Measurements from ENCODE around the gene VWA3A. TPM values are rescaled to one million over a fixed set of nuclear protein-coding genes. Genes with fewer than 3 reads are reported as not detected.

Gene VWA3A
- total RNA-seq, 6 experiments from 2014 or later = 0.15 TPM; not detected in 5

DNA sequence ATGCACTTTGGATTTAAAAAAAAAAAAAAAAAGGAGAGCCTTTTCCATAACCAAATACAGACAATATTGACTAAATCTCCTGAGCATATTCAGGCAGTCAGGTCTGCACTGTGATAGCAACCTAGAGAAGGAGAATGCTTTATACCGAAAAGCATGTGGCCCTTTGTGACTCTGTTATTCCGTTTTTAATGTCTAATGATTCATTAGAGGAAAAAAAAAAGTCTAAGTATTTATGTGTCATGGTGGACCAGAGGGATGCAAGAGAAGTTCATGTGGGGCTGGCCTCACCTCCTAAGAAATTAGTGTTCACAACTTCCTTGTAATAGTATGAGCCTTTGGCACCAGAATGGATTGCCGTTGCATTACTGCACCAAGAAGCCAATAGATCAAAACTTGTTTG is 11.3 kb upstream of the VWA3A start:
- no peak for DNase-seq
- H3K9me3 ChIP-seq = no peaks in the 10 kb centered on the region
- H3K4me1 ChIP-seq = no peaks in the 10 kb centered on the region
- H3K27me3 ChIP-seq = no peaks in the 10 kb centered on the region
- H3K27ac ChIP-seq = no peak overlapping the region
- ATAC-seq = no peak
- 91% methylated on average over 3 of the region's 3 CpGs for WGBS (ENCODE audit: insufficient coverage, low coverage, low lambda C conversion rate, missing lambda C conversion rate)
- peaks cover 0 to 2% (median 0%) of the 10 kb centered on the region in 4 donors for H3K36me3 ChIP-seq
- intact Hi-C loops (cut with DNase I) = no loop called here
- TF ChIP-seq, protein P1, sequence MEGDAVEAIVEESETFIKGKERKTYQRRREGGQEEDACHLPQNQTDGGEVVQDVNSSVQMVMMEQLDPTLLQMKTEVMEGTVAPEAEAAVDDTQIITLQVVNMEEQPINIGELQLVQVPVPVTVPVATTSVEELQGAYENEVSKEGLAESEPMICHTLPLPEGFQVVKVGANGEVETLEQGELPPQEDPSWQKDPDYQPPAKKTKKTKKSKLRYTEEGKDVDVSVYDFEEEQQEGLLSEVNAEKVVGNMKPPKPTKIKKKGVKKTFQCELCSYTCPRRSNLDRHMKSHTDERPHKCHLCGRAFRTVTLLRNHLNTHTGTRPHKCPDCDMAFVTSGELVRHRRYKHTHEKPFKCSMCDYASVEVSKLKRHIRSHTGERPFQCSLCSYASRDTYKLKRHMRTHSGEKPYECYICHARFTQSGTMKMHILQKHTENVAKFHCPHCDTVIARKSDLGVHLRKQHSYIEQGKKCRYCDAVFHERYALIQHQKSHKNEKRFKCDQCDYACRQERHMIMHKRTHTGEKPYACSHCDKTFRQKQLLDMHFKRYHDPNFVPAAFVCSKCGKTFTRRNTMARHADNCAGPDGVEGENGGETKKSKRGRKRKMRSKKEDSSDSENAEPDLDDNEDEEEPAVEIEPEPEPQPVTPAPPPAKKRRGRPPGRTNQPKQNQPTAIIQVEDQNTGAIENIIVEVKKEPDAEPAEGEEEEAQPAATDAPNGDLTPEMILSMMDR (IDR thresholded peaks at IDR 0.05) = no peak
- TF ChIP-seq POLR2A (IDR thresholded peaks at IDR 0.05) = no peak
- H3K4me3 ChIP-seq = no peak overlapping the region

GRCh38 chr16:22086440-22086839 is 5.9 kb upstream of the VWA3A start:
- Histone ChIP-seq H3K27ac (no peak overlapping the region), H3K36me3 (no peaks in the 10 kb centered on the region), H3K9me3 (no peaks in the 10 kb centered on the region), H3K4me1 (no peaks in the 10 kb centered on the region), H3K4me3 (no peak overlapping the region), H3K27me3 (no peaks in the 10 kb centered on the region)
- ATAC-seq (no peak), DNase-seq (no peak)
- no peak for TF ChIP-seq POLR2A (IDR thresholded peaks at IDR 0.05)
- TF ChIP-seq, protein P1 (IDR thresholded peaks at IDR 0.05) = no peak
- 90% methylated on average over 1 of the region's 1 CpG for WGBS (ENCODE audit: insufficient coverage, low coverage, low lambda C conversion rate, missing lambda C conversion rate)
- intact Hi-C loops (cut with DNase I) = no loop called here

- H3K9me3 ChIP-seq = no peaks in the 10 kb centered on the region
- WGBS (ENCODE audit: insufficient coverage, low coverage, low lambda C conversion rate, missing lambda C conversion rate) = 89% methylated on average over 1 of the region's 1 CpG
- no peak for TF ChIP-seq POLR2A (IDR thresholded peaks at IDR 0.05)
- TF ChIP-seq, protein P1 (IDR thresholded peaks at IDR 0.05) = no peak
- no peaks in the 10 kb centered on the region for H3K4me1 ChIP-seq
- intact Hi-C loops (cut with DNase I) = no loop called here
- ATAC-seq (no peak), DNase-seq (no peak)
- H3K27me3 ChIP-seq = no peaks in the 10 kb centered on the region
- no peaks in the 10 kb centered on the region for H3K36me3 ChIP-seq
- no peak overlapping the region for H3K4me3 ChIP-seq
- no peak overlapping the region for H3K27ac ChIP-seq
These were observed 3.7 kb upstream of the VWA3A start for GRCh38 chr16:22088642-22089041.

DNA sequence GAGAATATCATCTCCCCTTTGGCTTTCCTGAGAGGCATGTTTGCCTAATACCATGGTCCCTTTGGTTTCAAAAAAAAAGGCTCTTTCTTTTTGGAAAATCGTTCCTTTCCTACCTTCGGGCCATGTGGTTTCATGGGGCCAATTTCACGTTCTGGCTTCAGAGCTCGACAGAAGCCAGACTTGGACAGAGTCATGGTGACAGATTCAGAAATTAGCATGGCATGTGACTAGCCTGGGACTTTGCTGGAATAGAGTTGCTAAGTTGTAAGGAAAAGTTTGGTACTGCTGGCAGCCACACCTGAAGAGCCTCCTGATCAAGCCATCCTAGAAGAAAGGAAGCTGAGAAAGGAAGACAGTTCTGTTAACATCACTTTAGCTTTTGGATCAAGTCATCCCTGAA is 2.4 kb upstream of the VWA3A start:
- no peaks in the 10 kb centered on the region for H3K9me3 ChIP-seq
- intact Hi-C loops (cut with DNase I) = no loop called here
- H3K4me1 ChIP-seq = no peaks in the 10 kb centered on the region
- DNase-seq = no peak
- no peak overlapping the region for H3K27ac ChIP-seq
- H3K4me3 ChIP-seq = no peak overlapping the region
- WGBS (ENCODE audit: insufficient coverage, low coverage, low lambda C conversion rate, missing lambda C conversion rate) = 91% methylated on average over 4 of the region's 4 CpGs
- H3K36me3 ChIP-seq = no peaks in the 10 kb centered on the region
- ATAC-seq = no peak
- no peaks in the 10 kb centered on the region for H3K27me3 ChIP-seq
- TF ChIP-seq, protein P1 (IDR thresholded peaks at IDR 0.05) = no peak
- no peak for TF ChIP-seq POLR2A (IDR thresholded peaks at IDR 0.05)

DNA sequence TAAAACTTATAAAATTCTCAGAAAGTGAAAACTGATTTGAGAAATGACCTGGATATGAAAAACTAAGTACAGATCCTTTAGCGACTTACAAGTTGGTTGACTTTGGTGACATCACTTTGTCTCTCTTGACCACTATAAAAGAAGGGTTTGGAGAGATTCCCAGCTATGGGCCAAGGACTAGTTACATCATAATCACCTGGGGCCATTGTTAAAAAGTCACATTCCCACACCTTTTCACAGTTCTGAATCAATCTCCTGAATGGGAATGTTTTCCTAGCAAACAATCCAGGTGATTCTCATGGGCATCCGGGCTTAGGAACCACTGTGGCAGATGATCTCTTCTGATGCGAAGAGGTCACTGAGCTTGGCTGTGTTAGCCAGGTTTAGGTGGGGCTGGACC is 620 bp upstream of the VWA3A start:
- Histone ChIP-seq H3K27ac (no peak overlapping the region), H3K4me1 (no peaks in the 10 kb centered on the region), H3K36me3 (no peaks in the 10 kb centered on the region), H3K4me3 (no peak overlapping the region), H3K9me3 (no peaks in the 10 kb centered on the region), H3K27me3 (no peaks in the 10 kb centered on the region)
- no peak for DNase-seq
- 49% methylated on average over 2 of the region's 3 CpGs for WGBS (ENCODE audit: insufficient coverage, low coverage, low lambda C conversion rate, missing lambda C conversion rate)
- intact Hi-C loops (cut with DNase I) = no loop called here
- TF ChIP-seq POLR2A (IDR thresholded peaks at IDR 0.05) = no peak
- TF ChIP-seq, protein P1 (IDR thresholded peaks at IDR 0.05) = no peak
- no peak for ATAC-seq

Measured in right lobe of liver (tissue), 6 donors.